DMS153 treated with DMSO at 0.1 percent for 48 hours (cell line): ENCODE data around the gene KRTAP22-2.

Experiments
- DNase-seq: peaks from one replicate; lab custom pipeline; 2025; ENCODE audit not compliant: unreplicated experiment; lab: John Stamatoyannopoulos, UW

KRTAP22-2 gene

DNA sequence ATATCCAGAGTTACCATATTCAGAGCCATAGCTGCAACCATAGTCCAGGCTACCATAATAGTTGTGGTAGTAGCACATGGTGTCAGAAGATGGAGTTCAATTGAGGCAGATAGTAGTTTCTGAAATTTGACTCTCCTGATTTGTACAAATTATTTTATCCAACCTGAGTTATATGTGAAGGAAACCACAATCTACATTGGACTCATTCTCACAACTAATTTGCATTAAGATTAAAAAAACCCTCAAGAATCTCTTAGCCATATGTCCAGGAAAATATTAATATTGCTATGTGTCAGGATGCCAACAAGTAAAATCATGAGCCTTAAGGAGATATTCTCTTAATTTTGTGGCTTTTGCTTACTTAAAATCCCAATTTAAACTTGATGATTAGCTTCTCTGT, at the start of gene KRTAP22-2:
Gene KRTAP22-2 (minus strand): TSS at position 101 of the 400 bp plus-strand sequence.
- no peak for DNase-seq

DNA sequence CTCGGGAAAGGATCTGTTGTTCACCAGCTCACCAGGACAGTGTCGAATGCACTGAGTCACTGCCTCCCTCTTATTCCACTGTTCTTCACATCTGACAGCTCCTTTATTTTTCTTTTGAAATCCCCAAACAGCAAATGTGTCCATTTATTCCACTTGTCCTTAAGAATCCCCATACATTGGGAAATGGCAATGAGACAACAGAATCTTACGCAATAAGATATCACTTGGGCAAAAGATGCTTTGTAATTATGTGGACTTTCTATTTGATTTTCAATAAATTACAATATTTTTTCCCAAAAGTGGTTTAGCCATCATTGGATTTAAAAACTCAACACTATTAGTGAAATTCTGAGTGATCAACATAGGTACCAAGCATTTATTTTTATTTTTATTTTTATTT, 48.5 kb upstream of the KRTAP22-2 start:
- no peak for DNase-seq

DNA sequence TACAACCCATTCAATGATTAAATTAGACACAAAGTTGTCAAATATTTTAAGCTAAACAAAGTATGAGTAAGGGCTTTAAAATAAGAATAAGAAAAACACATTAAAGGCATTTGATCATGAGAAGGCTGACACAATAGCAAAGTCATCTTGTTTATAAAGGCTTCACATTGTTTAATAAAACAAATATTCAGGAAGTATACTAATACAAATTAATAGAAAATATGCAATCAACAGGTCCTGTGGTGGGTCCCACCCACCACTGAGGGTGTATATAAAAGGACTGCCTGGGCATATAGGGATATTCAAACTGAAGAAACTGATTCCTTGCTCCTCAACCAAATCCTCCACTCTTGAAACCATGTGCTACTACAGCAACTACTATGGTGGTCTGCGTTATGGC, 44.7 kb upstream of the KRTAP22-2 start, which contains the start of gene KRTAP20-2:
Gene KRTAP20-2 (plus strand): TSS at position 301 of the 400 bp plus-strand sequence. CDS start 58 bp downstream, at position 359.
- DNase-seq = no peak

DNA sequence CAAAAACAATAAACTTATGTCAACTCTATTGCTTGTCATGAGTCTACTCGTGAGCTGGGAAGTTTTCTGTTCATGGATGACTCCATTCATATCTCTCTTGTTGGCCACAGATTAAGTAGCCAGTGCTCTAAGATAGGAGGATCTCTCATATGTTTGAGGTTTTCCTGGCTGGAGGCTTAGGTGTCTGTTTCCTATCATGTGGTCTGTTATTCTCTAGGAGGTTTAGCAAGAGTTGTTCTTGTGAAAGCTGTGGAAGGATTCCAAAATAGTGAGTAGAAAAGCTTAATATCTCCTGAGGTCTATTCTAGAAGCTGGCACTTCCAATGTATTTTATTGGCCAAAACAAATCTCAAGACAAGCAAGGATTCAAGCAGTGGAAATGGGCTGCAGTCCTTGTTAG, 39.0 kb upstream of the KRTAP22-2 start:
- no peak for DNase-seq

DNA sequence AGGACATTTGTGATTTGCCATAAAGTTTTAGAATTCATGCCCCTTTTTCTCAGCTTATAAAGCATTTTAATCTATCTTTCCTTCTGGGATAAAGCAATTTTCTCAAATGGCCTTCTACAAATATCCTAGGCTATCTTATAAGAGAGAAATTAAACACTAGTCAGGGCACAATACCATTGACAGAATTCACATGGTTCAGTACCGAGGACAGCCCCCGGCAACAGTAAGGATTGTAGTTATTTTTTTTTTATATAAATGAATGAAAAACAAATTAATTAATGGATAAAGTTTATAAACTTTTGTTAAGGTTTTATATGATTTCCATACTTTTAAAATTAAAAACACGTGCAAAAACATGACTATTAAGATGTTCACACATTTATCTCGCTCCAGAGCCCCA, 37.9 kb upstream of the KRTAP22-2 start:
- DNase-seq = no peak

DNA sequence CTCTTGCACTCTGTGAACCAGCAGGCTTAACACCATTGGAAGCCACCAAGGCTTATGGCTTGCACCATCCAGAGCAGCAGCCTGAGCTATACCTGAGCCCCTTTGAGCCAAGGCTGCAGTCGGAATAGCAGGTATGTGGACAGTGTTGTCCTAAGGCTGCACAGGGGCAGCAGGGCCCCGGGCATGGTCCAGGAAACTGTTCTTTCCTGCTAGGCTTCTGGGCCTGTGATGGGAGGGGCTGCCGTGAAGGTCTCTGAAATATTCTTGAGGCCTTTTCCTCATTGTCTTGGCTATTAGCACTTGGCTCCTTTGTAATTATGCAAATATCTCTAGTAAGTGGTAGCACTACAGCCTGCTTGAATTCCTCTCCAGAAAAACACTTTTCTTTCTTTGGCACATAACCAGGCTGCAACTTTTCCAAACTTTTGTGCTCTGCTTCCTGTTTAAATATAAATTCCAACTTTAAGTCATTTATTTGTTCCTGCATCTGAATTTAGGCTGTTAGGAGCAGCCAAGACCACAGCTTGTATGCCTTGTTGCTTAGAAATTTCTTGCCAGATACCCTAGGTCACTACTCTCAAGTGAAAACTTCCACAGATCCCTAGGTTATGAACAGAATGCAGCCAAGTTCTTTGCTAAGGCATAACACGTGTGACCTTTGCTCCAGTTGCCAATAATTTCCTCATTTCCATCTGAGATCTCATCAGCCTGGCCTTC, 35.4 kb upstream of the KRTAP22-2 start:
- no peak for DNase-seq

DNA sequence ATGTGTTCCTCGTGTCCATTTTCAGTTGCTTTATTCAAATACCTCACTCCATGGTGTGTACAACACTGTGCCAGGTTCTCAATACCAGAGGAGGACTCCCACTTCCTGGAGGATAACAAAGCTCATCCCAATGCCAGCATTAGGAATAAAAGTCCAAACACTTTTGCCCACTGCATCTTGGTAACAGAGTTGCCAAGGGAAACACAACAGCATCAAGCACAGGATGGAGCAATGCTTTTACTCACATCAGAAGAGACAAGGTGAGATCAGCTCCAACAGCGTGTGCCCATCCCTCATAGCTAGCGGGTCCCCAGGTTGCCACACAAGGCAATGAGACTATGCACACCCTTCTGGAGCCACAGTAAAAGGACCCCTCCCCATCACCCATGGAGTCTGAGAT, 33.2 kb upstream of the KRTAP22-2 start:
- no peak for DNase-seq

DNA sequence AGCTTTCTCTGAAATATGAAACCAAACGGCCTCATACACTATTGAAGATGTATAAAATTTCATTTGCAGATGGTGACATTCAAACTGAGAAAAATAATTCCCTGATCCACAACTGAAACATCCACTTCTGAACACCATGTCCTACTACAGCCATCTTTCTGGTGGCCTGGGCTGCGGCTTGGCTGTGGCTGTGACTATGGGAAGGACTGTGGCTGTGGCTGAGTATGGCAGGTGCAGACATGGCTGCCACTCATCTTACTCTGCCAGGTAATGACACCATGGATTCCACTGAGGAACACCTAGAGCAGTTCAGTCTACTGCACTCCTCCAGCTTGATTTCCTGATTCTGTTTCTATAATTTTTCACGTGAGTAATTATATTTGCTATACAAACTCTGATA, 30.3 kb upstream of the KRTAP22-2 start, which contains the start of gene KRTAP20-4:
Gene KRTAP20-4 (plus strand): TSS at position 106 of the 400 bp plus-strand sequence.
- DNase-seq = no peak

DNA sequence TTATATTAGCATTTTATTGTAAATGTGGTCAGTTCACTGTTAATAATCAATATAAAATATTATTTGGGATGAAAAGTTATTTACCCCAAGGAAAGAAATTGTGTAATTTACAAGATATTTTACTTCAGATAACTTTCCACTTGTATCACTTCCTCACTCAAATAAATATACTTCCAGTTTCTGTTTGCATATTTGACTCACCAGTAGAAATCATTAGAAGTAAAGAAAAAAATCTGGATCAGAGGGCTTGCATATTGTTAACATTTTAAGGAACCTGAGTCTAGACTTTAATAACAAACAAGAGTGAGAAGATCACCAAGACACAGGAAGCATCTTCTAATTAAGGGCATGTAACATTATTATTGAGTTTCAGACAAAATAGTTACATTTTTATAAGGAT, 29.9 kb upstream of the KRTAP22-2 start:
- no peak for DNase-seq

DNA sequence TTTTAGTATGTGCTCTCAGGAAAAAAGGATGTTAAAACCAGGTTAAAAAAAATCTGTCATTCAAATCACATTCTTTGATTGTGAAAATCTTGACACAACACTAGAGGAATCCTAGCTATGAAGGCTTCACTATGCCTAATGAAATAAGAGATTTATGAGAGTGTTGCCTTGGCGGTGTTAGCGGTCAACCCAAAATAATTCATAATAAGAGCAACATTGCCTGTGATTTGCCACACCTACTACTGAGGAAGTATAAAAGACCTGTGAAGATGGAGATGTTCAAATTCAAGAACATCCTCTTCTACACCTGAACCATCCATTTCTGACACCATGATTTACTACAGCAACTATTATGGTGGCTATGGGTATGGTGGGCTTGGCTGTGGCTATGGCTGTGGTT, 25.9 kb upstream of the KRTAP22-2 start, which contains the start of gene KRTAP20-1:
Gene KRTAP20-1 (plus strand): TSS at position 301 of the 400 bp plus-strand sequence. CDS start 30 bp downstream, at position 331.
- no peak for DNase-seq

DNA sequence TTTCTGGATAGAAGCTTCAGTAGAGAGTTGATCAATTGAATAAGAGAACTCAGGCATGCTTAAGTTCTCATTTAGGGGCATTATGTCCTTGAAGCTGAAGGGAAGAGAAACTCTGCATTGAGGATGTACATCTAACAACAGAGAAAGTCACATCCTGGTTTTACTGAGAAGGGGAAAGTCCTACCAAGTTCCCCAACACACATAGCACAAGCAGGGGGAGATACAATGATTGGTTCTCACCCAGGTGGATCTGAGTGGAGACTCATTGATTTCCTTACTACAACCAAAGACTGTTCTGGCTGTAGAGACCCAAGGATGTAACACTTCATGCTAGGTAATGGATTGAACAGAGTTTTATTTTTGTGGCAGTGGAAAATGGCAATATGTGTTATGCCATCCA, 25.0 kb upstream of the KRTAP22-2 start:
- DNase-seq = no peak

DNA sequence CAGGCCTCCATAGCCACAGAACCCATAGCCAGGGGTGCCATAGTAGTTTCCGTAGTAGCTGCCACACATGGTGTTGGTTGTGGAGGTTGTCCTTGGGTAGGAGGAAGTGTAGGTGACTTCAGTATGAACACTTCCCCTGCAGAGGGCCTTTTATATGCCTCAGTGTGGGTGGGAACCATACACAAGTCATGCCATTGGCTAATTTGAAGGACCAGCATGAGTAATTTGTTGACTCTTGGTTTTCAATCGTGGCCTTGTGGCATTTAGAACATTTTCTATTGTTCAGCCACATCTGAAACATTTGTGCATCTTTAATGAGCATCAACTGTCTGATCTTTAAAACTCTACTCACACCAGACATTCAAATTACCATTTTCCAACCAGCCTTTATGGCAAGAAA, 23.6 kb upstream of the KRTAP22-2 start, which contains the start of gene KRTAP6-1:
Gene KRTAP6-1 (minus strand): TSS at position 95 of the 400 bp plus-strand sequence. CDS start 26 bp downstream, at position 69.
- DNase-seq = no peak

DNA sequence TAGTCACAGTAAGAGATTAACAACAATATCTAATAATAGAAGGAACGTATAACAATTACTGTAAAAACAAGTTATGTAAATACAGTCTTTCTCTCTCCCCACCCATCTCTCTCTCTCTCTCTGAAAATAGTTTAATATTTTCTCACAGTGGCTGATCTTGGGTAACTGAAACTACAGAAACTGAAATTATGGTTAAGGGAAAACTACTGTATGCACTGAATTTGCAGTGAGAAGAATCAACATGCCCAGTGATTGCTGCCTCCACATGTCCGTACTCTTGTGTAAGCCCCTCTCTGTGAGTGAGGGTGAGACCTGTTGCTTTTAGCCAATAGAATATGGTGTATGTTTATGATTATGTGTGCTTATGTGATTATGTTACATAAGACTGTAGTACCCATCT, 21.9 kb upstream of the KRTAP22-2 start:
- no peak for DNase-seq

DNA sequence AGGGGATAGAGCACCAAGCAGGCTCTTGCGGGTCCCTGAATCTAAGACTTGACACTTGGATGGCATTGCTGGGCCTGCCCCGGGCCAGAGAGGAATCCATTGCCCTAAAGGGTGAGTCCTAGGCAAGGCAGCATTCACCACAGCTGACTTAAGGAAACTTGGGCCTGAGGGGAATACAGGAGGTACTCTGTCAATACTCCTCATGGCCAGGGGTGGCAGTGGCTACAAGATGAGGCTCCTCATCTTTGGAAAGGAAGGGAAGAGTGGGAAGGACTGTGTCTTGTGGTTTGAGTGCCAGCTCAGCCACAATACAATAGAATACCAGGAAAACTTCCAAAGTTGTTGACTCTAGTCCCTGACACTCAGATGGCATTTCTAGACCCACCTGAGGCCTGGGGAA, 15.8 kb upstream of the KRTAP22-2 start:
- no peak for DNase-seq

DNA sequence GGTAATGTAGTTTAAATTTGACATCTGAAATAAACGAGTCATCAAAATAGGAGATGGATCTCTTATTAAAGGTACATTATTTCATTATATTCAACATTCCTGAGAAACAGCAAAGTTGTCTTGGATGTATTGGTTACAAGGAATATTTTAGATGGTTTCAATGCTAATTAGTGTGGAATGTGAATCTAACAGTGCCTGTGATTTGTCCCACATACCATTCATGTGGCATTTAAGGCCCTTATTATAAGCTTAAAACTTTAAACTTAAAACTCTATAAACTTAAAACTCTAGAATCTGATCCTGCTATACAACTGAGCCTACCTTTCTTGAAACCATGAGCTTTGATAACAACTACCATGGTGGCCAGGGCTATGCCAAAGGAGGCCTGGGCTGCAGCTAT, 10.6 kb upstream of the KRTAP22-2 start, which contains the start of gene KRTAP22-1:
Gene KRTAP22-1 (plus strand): TSS at position 301 of the 400 bp plus-strand sequence.
- DNase-seq = no peak

DNA sequence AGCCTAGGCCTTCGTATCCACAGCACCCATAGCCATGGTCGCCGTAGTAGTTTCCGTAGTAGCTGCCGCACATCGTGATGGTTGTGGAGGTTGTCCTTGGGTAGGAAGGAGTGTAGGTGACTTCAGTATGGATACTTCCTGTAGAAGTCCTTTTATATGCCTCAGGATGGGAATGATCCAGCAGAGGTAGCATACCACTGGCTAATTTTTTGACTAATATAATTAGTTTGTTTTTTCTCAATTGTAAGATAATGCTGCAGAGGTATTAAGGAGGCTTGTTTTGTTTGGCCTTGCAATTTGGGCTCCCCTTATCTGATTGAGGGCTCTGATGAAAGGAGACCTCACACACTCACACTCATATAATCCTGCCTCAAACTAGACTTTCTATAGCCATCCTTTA, 8.6 kb upstream of the KRTAP22-2 start, which contains the start of gene KRTAP6-2:
Gene KRTAP6-2 (minus strand): TSS at position 101 of the 400 bp plus-strand sequence. CDS start 28 bp downstream, at position 73.
- no peak for DNase-seq

DNA sequence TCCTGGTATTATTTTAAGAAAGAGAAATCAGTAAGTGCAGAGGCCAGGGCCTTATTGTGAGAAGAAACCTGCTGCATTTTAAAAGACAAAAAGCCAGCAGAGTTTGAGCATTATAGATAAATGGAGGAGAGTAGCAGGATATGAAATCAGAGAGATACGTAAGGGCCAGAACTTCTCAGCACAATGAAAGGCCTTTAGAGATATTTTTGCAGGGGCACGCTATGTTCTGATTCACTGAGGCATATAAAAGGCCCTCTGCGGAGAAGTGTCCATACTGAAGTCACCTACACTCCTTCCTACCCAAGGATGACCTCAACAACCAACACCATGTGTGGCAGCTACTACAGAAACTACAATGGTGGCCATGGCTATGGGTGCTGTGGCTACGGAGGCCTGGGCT, 1.9 kb upstream of the KRTAP22-2 start, which contains the start of gene KRTAP6-3:
Gene KRTAP6-3 (plus strand): TSS at position 301 of the 400 bp plus-strand sequence. CDS start 6 bp downstream, at position 307.
- no peak for DNase-seq

DNA sequence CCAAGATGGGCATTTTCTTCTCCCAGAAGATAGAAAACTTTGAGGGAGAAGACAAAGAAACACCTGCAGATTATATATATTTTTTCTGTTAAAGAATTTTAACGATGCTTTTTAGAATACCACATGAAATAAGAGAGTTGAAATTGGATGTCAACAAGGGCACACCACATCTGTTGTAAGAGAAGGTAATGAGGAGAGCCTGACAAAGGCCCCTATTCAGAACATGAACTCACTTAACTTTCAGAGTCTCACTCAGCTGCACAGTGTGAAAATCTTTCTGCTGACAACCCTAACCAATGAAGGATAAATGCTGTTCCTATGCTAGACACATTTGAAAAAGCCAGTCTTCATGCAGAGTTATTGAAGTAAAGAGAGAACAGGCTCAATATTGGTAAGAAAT, 7.3 kb downstream of the KRTAP22-2 start:
- DNase-seq = no peak

DNA sequence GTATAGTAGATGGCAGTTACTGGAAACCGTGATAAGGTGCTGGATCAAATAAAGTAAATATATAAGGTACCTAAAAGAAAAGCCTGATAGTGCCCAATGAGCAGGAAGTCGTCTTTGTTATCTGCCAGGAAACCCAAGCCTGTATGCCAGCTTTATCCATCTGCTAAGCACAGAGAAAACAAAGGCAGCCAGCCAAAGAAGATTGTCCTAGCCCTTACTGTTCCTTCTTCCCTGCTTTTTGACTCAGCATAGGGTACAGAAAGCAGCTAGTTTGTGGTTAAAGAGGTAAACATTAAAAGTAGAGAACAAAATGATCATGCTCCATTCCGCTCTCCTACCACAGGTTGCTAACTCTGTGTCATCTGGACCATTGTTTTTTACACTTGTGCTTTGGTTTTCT, 10.1 kb downstream of the KRTAP22-2 start:
- DNase-seq = no peak

DNA sequence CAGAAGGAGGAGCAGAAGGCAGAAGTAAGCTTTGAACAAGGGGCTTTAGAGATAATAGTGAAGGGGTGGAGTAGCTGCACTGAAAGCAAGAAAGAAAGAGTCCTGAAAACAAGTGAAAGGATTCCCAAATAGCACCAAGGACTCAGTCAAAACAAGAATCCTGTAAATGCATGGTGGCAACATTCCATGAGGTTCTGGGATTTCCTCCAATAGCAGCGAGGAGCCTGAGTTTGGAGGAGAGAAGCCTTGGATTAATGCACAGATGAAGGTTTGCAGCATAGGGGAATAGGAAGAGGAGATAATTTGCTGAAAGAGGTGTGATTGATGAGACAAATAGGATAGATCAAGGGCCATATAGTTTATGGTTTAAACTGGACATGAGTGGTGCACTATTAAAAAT, 10.9 kb downstream of the KRTAP22-2 start:
- DNase-seq = no peak

DNA sequence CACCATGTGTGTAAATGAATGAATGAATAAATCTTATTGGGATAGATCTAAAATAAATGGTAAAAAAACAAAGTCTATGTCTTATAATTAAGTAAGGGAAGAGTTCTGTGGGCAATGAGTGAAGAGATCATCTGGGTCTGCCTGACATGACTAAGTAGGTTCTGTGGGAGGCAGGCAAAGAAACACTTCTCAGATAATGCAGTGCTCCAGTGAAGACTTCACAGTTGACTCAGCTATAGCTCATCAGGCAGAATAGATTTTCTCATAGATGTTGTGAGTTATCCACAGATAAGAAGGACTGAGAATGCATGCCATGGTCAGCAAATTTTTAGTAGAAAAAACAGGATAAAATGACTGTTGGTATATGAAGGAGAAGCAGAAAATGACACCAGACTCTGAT, 12.4 kb downstream of the KRTAP22-2 start:
- no peak for DNase-seq

DNA sequence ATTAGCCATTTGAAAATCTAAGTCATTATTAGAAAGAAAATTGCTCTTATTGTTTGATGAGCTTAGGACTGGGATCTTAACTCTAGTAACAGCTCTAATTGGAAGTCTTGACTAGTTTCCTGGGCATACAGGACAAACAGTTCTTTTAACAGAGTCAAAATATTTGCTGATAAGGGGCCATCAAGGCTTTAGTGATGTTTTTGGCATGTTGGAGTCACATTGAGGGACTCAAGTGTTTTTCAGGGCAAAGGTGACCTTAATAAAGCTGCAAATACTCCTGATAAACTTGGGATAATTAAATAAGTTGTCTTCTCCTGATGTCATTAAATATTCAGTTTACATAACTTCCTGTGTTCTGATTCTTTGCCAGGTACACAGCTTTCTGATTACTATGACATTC, 22.6 kb downstream of the KRTAP22-2 start:
- DNase-seq = no peak
